Endodermal cell (in vitro differentiated cells): ENCODE results near the gene SMNDC1. TPM values are rescaled to one million over a fixed set of nuclear protein-coding genes. Genes with fewer than 3 reads are reported as not detected.

Source experiments
- DNase-seq: peaks from one replicate; pipeline ENCODE4 v3.0.0-alpha.2; 2017
- H3K27ac ChIP-seq: 2 replicates; pipeline ENCODE4 v1.5.1; 2013; ENCODE audit warnings: mild to moderate bottlenecking, low read depth, low read length, moderate library complexity
- H3K27me3 ChIP-seq: 2 replicates; pipeline ENCODE4 v1.6.1; 2013; ENCODE audit warnings: mild to moderate bottlenecking, low read length, moderate library complexity; ENCODE audit not compliant: insufficient read depth, control insufficient read depth, poor library complexity, severe bottlenecking
- H3K36me3 ChIP-seq: 2 replicates; pipeline ENCODE4 v1.7.0; 2013; ENCODE audit warnings: mild to moderate bottlenecking, low read length, moderate library complexity; ENCODE audit not compliant: control insufficient read depth, insufficient read depth
- H3K4me1 ChIP-seq: one replicate; pipeline ENCODE4 v1.7.0; 2013; ENCODE audit warnings: low read length; ENCODE audit not compliant: control insufficient read depth, insufficient read depth
- H3K4me3 ChIP-seq: 2 replicates; pipeline ENCODE4 v1.5.1; 2013; ENCODE audit warnings: mild to moderate bottlenecking, low read length, moderate library complexity
- H3K9ac ChIP-seq: 2 replicates; pipeline ENCODE4 v1.6.1; 2013; ENCODE audit warnings: mild to moderate bottlenecking, low read length, moderate library complexity; ENCODE audit not compliant: poor library complexity, severe bottlenecking; ENCODE audit errors: extremely low read depth
- H3K9me3 ChIP-seq: 2 replicates; pipeline ENCODE4 v1.6.1; 2013; ENCODE audit warnings: mild to moderate bottlenecking, low read length, moderate library complexity; ENCODE audit not compliant: control insufficient read depth
- H3K27ac Mint-ChIP-seq: 2 replicates; pipeline ENCODE4 v1.8.0; 2020; ENCODE audit warnings: mixed read lengths
- H3K27me3 Mint-ChIP-seq: 2 replicates; pipeline ENCODE4 v1.8.0; 2021; ENCODE audit warnings: mild to moderate bottlenecking, mixed read lengths; ENCODE audit not compliant: insufficient read depth
- H3K36me3 Mint-ChIP-seq: 2 replicates; pipeline ENCODE4 v1.8.0; 2020; ENCODE audit warnings: low read depth, mixed read lengths
- H3K4me1 Mint-ChIP-seq: 2 replicates; pipeline ENCODE4 v1.8.0; 2020; ENCODE audit warnings: mixed read lengths
- H3K4me3 Mint-ChIP-seq: 2 replicates; pipeline ENCODE4 v1.8.0; 2020; ENCODE audit warnings: mild to moderate bottlenecking, moderate library complexity, mixed read lengths
- H3K9me3 Mint-ChIP-seq: 2 replicates; pipeline ENCODE4 v1.8.0; 2020; ENCODE audit warnings: mild to moderate bottlenecking, mixed read lengths
- CTCF ChIP-seq: fragments of 200-600 bp; sonication (generic); conservative IDR thresholded peaks from 2 replicates; pipeline ENCODE4 v1.5.0; 2021; ENCODE audit warnings: antibody characterized with exemption, mild to moderate bottlenecking
- WGBS, 2 experiments: methylation state at CpG; one replicate each; pipeline versions ENCODE4 v1.1.5 to v1.1.7; 2013; ENCODE audit warnings: missing lambda C conversion rate in 2 of 2, mixed read lengths in 1 of 2; ENCODE audit not compliant: insufficient coverage in 1 of 2, insufficient read length in 1 of 2; 5-methylcytosine and 5-hydroxymethylcytosine counted together
- total RNA-seq, 2 donors: library from RNA; stranded (reverse); fragmentation: NEBNext Ultra II Directional in 1 of 2; extraction: Animal tissue kit (Norgen Biotek cat#: 25700) in 1 of 2; gene quantifications; 2 replicates in 1 of 2; 3 replicates in 1 of 2; pipeline ENCODE4 v1.2.1, GENCODE V29; 2021

Gene SMNDC1
- total RNA-seq, 2 donors from 2014 or later: 52.9 to 65.6 TPM

GRCh38 chr10:110337401-110337800, 32.7 kb upstream of the SMNDC1 start:
- H3K36me3 Mint-ChIP-seq: peaks cover 3% of the 10 kb centered on the region
- Histone ChIP-seq H3K4me1 (no peaks in the 10 kb centered on the region), H3K27ac (no peak overlapping the region), H3K36me3 (no peaks in the 10 kb centered on the region), H3K9me3 (peaks cover 5% of the 10 kb centered on the region), H3K9ac (no peak overlapping the region), H3K27me3 (no peaks in the 10 kb centered on the region), H3K4me3 (no peak overlapping the region)
- no peak for TF ChIP-seq CTCF
- 88 to 94% methylated on average over 4 of the region's 4 CpGs for WGBS, 2 experiments
- peaks cover 12% of the 10 kb centered on the region for H3K4me1 Mint-ChIP-seq
- peaks cover 6% of the 10 kb centered on the region for H3K9me3 Mint-ChIP-seq
- H3K27me3 Mint-ChIP-seq: no peaks in the 10 kb centered on the region
- no peak overlapping the region for H3K4me3 Mint-ChIP-seq
- DNase-seq: no peak
- H3K27ac Mint-ChIP-seq: no peak overlapping the region

GRCh38 chr10:110336111-110336721, 31.5 kb upstream of the SMNDC1 start:
- peak; percentile 40 for TF ChIP-seq CTCF
- Mint-ChIP-seq H3K4me1 (peaks cover 12% of the 10 kb centered on the region), H3K27me3 (no peaks in the 10 kb centered on the region), H3K9me3 (peaks cover 14% of the 10 kb centered on the region), H3K27ac (no peak overlapping the region), H3K4me3 (no peak overlapping the region), H3K36me3 (peaks cover 6% of the 10 kb centered on the region)
- H3K36me3 ChIP-seq: no peaks in the 10 kb centered on the region
- H3K27ac ChIP-seq: peak overlapping the region; percentile 7
- peaks cover 5% of the 10 kb centered on the region for H3K9me3 ChIP-seq
- 45 to 53% methylated on average over 9 to 10 of the region's 10 CpGs for WGBS, 2 experiments
- DNase-seq: peak; percentile 80
- H3K27me3 ChIP-seq: no peaks in the 10 kb centered on the region
- no peak overlapping the region for H3K9ac ChIP-seq
- H3K4me1 ChIP-seq: no peaks in the 10 kb centered on the region
- no peak overlapping the region for H3K4me3 ChIP-seq

GRCh38 chr10:110335314-110336064, 30.8 kb upstream of the SMNDC1 start:
- peaks cover 20% of the 10 kb centered on the region for H3K9me3 Mint-ChIP-seq
- H3K4me1 Mint-ChIP-seq: peaks cover 12% of the 10 kb centered on the region
- H3K4me3 Mint-ChIP-seq: no peak overlapping the region
- Histone ChIP-seq H3K27ac (peak overlapping the region; percentile 7), H3K36me3 (no peaks in the 10 kb centered on the region), H3K9me3 (peaks cover 12% of the 10 kb centered on the region), H3K4me1 (no peaks in the 10 kb centered on the region), H3K27me3 (no peaks in the 10 kb centered on the region), H3K9ac (no peak overlapping the region), H3K4me3 (no peak overlapping the region)
- no peak for DNase-seq
- 74 to 78% methylated on average over 7 of the region's 7 CpGs for WGBS, 2 experiments
- peaks cover 10% of the 10 kb centered on the region for H3K36me3 Mint-ChIP-seq
- H3K27me3 Mint-ChIP-seq: no peaks in the 10 kb centered on the region
- no peak overlapping the region for H3K27ac Mint-ChIP-seq
- TF ChIP-seq CTCF: no peak
